Measurements from ENCODE around the gene TNNC1. TPM values are rescaled to one million over a fixed set of nuclear protein-coding genes. Genes with fewer than 3 reads are reported as not detected.

TNNC1 gene
- total and polyA plus RNA-seq, 8 donors, result 0.40 to 6.3 (median 1.5) TPM

- intact Hi-C loops (cut with DNase I), result no loop called here
- no peak overlapping the region for H3K4me3 ChIP-seq
- FAIRE-seq (no peak), DNase-seq (peak in 2 of 6 donors; percentile 22 to 50), ATAC-seq (no peak)
- TF ChIP-seq, protein P1, sequence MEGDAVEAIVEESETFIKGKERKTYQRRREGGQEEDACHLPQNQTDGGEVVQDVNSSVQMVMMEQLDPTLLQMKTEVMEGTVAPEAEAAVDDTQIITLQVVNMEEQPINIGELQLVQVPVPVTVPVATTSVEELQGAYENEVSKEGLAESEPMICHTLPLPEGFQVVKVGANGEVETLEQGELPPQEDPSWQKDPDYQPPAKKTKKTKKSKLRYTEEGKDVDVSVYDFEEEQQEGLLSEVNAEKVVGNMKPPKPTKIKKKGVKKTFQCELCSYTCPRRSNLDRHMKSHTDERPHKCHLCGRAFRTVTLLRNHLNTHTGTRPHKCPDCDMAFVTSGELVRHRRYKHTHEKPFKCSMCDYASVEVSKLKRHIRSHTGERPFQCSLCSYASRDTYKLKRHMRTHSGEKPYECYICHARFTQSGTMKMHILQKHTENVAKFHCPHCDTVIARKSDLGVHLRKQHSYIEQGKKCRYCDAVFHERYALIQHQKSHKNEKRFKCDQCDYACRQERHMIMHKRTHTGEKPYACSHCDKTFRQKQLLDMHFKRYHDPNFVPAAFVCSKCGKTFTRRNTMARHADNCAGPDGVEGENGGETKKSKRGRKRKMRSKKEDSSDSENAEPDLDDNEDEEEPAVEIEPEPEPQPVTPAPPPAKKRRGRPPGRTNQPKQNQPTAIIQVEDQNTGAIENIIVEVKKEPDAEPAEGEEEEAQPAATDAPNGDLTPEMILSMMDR (IDR thresholded peaks at IDR 0.05), result no peak
- no peaks in the 10 kb centered on the region for H3K4me1 ChIP-seq
- H3K27ac ChIP-seq, result no peak overlapping the region
- H3K36me3 ChIP-seq, result peaks cover 3 to 36% (median 10%) of the 10 kb centered on the region in 3 donors
- no peaks in the 10 kb centered on the region for H3K27me3 ChIP-seq
- no peaks in the 10 kb centered on the region for H3K9me3 ChIP-seq
- WGBS, 2 donors, result 96 to 99% methylated on average over 4 of the region's 4 CpGs
Measured at GRCh38 chr3:52470920-52471319, 17.1 kb upstream of the TNNC1 start.

GRCh38 chr3:52469001-52469400 lies 15.2 kb upstream of the TNNC1 start:
- ATAC-seq (peak in 2 of 4 donors; percentile 19 to 27), DNase-seq (no peak), FAIRE-seq (no peak)
- no peak overlapping the region for H3K4me3 ChIP-seq
- peaks cover 0 to 30% (median 8%) of the 10 kb centered on the region in 3 donors for H3K36me3 ChIP-seq
- H3K27me3 ChIP-seq, result no peaks in the 10 kb centered on the region
- H3K9me3 ChIP-seq, result no peaks in the 10 kb centered on the region
- no peak overlapping the region for H3K27ac ChIP-seq
- H3K4me1 ChIP-seq, result no peaks in the 10 kb centered on the region
- WGBS, 2 donors, result 80 to 81% methylated on average over 5 of the region's 5 CpGs
- intact Hi-C loops (cut with DNase I), result no loop called here
- TF ChIP-seq, protein P1 (IDR thresholded peaks at IDR 0.05), result no peak

DNA sequence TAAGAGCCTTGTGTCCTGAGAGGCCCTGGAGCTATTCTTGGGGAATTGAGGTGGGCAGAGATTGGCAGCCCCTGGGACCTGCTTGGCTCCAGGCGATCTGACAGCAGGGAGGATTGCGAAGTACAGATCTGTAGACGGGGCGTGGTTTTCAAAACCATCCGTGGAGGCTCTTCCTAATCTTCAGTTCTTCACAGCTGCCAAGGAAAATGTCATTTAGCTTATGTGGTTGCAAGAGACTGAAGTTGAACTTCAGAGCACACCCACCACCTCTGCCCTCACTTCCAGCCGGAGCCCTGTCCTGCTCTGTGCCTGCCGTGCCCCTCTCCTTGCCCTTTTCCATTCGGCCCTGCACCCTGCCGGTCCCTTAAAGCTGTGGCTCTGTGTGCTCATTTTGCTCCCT lies 14.5 kb upstream of the TNNC1 start:
- intact Hi-C loops (cut with DNase I), result no loop called here
- no peaks in the 10 kb centered on the region for H3K27me3 ChIP-seq
- no peaks in the 10 kb centered on the region for H3K9me3 ChIP-seq
- TF ChIP-seq, protein P1 (IDR thresholded peaks at IDR 0.05), result no peak
- no peak overlapping the region for H3K4me3 ChIP-seq
- 75 to 86% methylated on average over 9 of the region's 9 CpGs for WGBS, 2 donors
- no peak overlapping the region for H3K27ac ChIP-seq
- FAIRE-seq (no peak), ATAC-seq (peak in 1 of 4 donors; percentile 11), DNase-seq (no peak)
- no peaks in the 10 kb centered on the region for H3K4me1 ChIP-seq
- peaks cover 0 to 23% (median 2%) of the 10 kb centered on the region in 3 donors for H3K36me3 ChIP-seq

DNA sequence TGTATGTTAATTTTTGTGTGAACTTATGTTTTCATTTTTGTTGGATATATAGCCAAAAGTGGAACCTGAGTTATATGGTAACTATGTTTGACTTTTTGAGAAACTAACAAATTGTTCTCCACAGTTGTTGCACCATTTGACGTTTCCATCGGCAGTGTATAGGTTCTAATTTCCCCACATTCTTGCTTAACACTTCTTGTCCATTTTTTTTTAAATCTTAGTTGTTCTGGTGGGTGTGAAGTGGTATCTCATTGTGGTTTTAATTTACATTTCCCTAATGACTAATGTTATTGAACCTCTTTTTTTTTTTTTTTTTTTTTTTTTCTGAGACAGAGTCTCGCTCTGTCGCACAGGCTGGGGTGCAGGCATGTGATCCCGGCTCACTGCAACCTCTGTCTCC lies 9.6 kb upstream of the TNNC1 start:
- intact Hi-C loops (cut with DNase I), result no loop called here
- Histone ChIP-seq H3K27me3 (no peaks in the 10 kb centered on the region), H3K36me3 (peaks cover 0 to 16% (median 6%) of the 10 kb centered on the region in 3 donors), H3K27ac (no peak overlapping the region), H3K9me3 (no peaks in the 10 kb centered on the region), H3K4me1 (no peaks in the 10 kb centered on the region), H3K4me3 (no peak overlapping the region)
- no peak for FAIRE-seq
- TF ChIP-seq, protein P1 (IDR thresholded peaks at IDR 0.05), result no peak
- no peak for DNase-seq
- no peak for ATAC-seq
- WGBS, 2 donors, result 94 to 95% methylated on average over 5 of the region's 5 CpGs

DNA sequence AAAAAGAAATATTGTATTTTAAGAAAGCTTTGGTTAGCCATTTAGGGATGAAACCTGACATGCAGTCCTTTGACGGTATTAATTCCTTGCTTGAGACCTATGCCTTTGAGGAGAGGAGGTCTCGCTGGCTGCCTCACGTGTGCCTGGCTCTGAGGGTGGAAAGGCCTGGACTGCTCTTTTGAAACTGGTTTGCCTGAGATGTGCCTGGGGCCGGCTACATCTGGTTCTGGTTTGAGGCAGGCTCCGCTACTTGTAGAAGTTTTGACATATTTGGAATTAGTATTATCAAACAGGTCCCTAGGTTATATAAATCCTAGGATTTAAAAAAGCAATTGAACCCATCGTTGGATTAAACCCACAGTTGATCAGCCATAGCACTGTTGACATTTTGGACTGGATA lies 8.0 kb upstream of the TNNC1 start:
- 87 to 89% methylated on average over 6 of the region's 6 CpGs for WGBS, 2 donors

More for the DNA sequence above, 8.0 kb upstream of the TNNC1 start:
- FAIRE-seq (no peak), DNase-seq (no peak), ATAC-seq (no peak)
- TF ChIP-seq, protein P1 (IDR thresholded peaks at IDR 0.05), result no peak
- H3K27ac ChIP-seq, result no peak overlapping the region
- H3K36me3 ChIP-seq, result peaks cover 0 to 16% (median 6%) of the 10 kb centered on the region in 3 donors
- intact Hi-C loops (cut with DNase I), result no loop called here
- H3K4me1 ChIP-seq, result peaks cover 0 to 3% (median 0%) of the 10 kb centered on the region in 3 donors
- no peaks in the 10 kb centered on the region for H3K27me3 ChIP-seq
- H3K9me3 ChIP-seq, result no peaks in the 10 kb centered on the region
- no peak overlapping the region for H3K4me3 ChIP-seq
